B cell (primary cell): Measurements from ENCODE around the gene SNRPF.
A peak's percentile ranks its signal among the peaks of the same experiment; 100 is the strongest.

Source experiments
- EZH2 ChIP-seq: IDR thresholded peaks from 2 replicates; pipeline ENCODE4 v1.6.1; 2012; ENCODE audit warnings: borderline replicate concordance, low read depth, mild to moderate bottlenecking, moderate library complexity, low read length; ENCODE audit not compliant: insufficient read depth, poor library complexity, severe bottlenecking
- TF ChIP-seq, protein P1 (sequence below): fragments of 200-600 bp; IDR thresholded peaks from one replicate; pipeline ENCODE4 v1.8.0; 2022; ENCODE audit warnings: antibody characterized with exemption, mild to moderate bottlenecking

- TF ChIP-seq, protein P1, sequence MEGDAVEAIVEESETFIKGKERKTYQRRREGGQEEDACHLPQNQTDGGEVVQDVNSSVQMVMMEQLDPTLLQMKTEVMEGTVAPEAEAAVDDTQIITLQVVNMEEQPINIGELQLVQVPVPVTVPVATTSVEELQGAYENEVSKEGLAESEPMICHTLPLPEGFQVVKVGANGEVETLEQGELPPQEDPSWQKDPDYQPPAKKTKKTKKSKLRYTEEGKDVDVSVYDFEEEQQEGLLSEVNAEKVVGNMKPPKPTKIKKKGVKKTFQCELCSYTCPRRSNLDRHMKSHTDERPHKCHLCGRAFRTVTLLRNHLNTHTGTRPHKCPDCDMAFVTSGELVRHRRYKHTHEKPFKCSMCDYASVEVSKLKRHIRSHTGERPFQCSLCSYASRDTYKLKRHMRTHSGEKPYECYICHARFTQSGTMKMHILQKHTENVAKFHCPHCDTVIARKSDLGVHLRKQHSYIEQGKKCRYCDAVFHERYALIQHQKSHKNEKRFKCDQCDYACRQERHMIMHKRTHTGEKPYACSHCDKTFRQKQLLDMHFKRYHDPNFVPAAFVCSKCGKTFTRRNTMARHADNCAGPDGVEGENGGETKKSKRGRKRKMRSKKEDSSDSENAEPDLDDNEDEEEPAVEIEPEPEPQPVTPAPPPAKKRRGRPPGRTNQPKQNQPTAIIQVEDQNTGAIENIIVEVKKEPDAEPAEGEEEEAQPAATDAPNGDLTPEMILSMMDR = peak; percentile 55
- no peak for TF ChIP-seq EZH2
Observed at GRCh38 chr12:95815632-95816212, 43.0 kb upstream of the SNRPF start.
